Motor neuron (in vitro differentiated cells): Measurements from ENCODE around the gene DGAT2L6. TPM values are rescaled to one million over a fixed set of nuclear protein-coding genes. Genes with fewer than 3 reads are reported as not detected.
"Not testable (repeated sequence)": the region's sequence is repeated elsewhere in the genome, so short reads cannot be mapped to it uniquely, and the experiment has no call there.

Experiments used
- ATAC-seq, 8 experiments: fragments of 200-7000 bp; cut with Tn5 transposase; replicated peaks in 6 of 8; 2 replicates each; pipeline ENCODE4 v1.8.0; 2021; ENCODE audit warnings: mild to moderate bottlenecking in 8 of 8, moderate library complexity in 8 of 8
- H3K27ac ChIP-seq, 2 donors: fragments of 250-450 bp; sonication (Bioruptor Pico); 2 replicates each; pipeline ENCODE4 v1.9.0; 2021; ENCODE audit warnings: antibody characterized with exemption in 2 of 2, mild to moderate bottlenecking in 2 of 2, moderate library complexity in 1 of 2
- H3K4me1 ChIP-seq, 2 donors: fragments of 250-450 bp; sonication (Bioruptor Pico); replicated peaks in 1 of 2; 2 replicates each; pipeline ENCODE4 v1.6.1; 2021; ENCODE audit warnings: antibody characterized with exemption in 2 of 2, mild to moderate bottlenecking in 2 of 2, moderate library complexity in 1 of 2
- H3K4me3 ChIP-seq, 5 donors: fragments of 250-450 bp; sonication (Bioruptor Pico); 2 replicates each; pipeline ENCODE4 v1.9.0; 2021; ENCODE audit warnings: antibody characterized with exemption in 5 of 5, mild to moderate bottlenecking in 5 of 5, moderate library complexity in 4 of 5
- WGBS, 10 experiments: fragments of 450-650 bp; shearing (Covaris generic); methylation state at CpG; one replicate each; pipeline ENCODE4 v1.0.0; 2022; 5-methylcytosine and 5-hydroxymethylcytosine counted together
- in situ Hi-C, 9 experiments: fragments of 400-800 bp; cut with MboI; loops; one replicate each; pipeline ENCODE4 v1.15.0; 2021; ENCODE audit warnings: low sequenced_read_pairs in 9 of 9, low pct_unique_long_range_greater_than_20kb in 2 of 9; ENCODE audit not compliant: unreplicated experiment in 9 of 9
- total RNA-seq, 8 experiments: library from RNA; unstranded; fragments of 300-600 nt; gene quantifications; 2 replicates each; pipeline versions ENCODE4 v1.2.3 to v1.2.4, GENCODE V29; 2022

DGAT2L6 gene
- total RNA-seq, 8 experiments from 2014 or later: 0.24 TPM; not detected in 7

DNA sequence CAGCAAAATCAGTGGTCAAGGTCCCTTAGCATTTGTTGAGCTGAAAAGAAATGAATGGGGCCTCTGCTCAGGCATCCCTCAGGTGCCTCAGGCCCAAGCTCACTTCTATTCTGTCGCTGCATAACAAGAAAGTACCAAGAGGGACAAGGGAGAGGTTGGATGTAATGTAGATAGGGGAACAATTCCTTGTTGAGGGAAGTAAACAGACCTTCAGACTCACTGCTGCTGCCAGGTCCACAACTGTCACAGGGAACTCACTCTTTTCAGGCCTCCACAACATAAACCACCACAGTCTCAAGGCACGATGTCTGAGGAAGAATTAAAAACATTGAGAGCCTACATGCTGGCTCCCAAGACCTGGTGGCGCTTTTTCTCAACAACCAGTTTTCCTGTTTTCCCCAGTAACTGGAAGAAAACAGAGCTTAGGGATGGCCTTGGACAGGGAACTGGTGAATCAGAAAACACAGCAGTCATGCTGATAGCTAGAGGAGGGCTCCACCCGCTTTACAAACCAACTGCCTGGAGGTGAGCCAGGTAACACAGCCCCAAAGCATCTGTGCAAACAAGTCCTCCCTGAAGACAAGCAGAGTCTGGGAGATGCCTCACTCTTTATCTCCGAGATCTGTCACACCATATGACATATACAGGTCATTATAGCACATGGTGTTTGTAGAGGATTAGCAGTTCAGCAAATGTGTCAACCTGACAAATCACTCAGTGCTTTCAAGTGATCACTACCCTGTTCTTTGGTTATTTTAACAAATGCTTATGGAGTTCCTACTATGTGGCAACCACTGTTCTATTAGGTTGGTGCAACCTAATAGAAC is 42.9 kb downstream of the DGAT2L6 start:
- Histone ChIP-seq H3K4me1 (no peaks in the 10 kb centered on the region), H3K27ac (no peak overlapping the region), H3K4me3 (no peak overlapping the region)
- 30 to 90% (median 65%) methylated on average over 1 to 3 of the region's 5 CpGs; no CpG with 5 or more reads in 7 of the 10 experiments for whole genome bisulfite sequencing, 10 experiments
- in situ Hi-C loops: no loop called here
- peak in 4 of 8 experiments; percentile 91 to 98 (median 98) for ATAC-seq

DNA sequence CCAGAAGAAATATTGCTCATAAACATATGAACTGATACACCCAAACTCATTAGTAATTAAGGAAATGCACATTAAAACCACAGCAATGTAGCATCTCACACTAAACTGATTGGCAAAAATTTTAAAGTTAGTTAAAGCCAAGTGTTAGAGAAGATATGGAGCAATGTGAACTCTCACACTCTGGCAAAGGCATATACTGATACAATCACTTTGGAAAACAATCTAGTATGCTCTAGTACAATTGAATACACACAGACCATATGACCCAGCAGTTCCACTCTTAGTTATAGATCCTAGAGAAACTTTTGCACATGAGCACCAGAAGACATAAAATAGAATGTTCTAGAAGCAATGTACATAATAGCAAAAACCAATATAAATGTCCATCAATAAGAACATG is 48.8 kb downstream of the DGAT2L6 start:
- Histone ChIP-seq H3K4me3 (no peak overlapping the region), H3K4me1 (no peaks in the 10 kb centered on the region), H3K27ac (no peak overlapping the region)
- in situ Hi-C loops: no loop called here
- ATAC-seq: peak in 1 of 8 experiments; percentile 17

DNA sequence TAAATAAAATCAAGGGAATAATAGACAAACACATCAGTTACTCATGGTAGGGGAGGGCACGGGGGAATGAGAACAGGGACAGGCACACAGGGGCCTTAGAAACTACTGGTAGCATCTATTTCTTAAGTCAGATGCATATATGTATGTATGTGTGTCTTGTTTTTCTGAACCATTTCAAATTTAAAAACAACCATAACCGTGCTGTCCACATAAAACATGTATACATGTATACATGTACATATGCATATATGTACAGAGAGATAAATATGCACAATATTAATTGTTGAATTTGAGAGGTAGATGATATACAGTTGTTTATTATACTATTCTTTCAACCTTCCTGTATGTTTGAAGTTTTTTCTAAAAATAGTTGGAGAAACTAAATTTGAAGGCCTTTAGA is 49.4 kb downstream of the DGAT2L6 start:
- Histone ChIP-seq H3K4me1 (no peaks in the 10 kb centered on the region), H3K4me3 (no peak overlapping the region), H3K27ac (no peak overlapping the region)
- in situ Hi-C loops: no loop called here
- peak in 2 of 8 experiments; percentile 23 to 94 for ATAC-seq
- 57% methylated on average over 1 of the region's 2 CpGs; no CpG with 5 or more reads in 9 of the 10 experiments for WGBS, 10 experiments

DNA sequence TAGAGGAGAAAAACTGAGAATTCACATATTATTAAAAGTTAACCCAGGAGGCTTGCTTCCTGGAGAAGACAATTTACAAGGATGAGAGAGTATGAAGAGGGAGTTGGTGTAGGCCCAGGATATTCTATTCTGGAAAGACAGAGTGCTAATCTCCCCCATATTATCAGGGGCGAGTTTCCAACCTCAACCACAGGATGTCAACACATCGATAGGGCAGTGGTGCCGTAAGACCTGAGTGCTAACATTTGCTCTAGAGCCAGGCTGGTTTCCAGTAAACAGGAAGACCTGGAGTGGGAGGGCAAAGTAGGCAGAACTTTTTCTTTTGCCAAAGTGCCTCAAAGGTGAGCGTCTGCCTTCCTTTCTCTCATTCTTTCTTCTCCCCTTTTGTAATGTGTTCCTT is 54.4 kb downstream of the DGAT2L6 start:
- ATAC-seq: no peak
- in situ Hi-C loops: no loop called here
- H3K27ac ChIP-seq: no peak overlapping the region
- 48 to 71% methylated on average over 1 to 4 of the region's 4 CpGs; no CpG with 5 or more reads in 8 of the 10 experiments for WGBS, 10 experiments
- no peak overlapping the region for H3K4me3 ChIP-seq
- H3K4me1 ChIP-seq: no peaks in the 10 kb centered on the region

- ATAC-seq: no peak
- WGBS, 10 experiments: no CpG with 5 or more reads among the region's 3 CpGs
- Histone ChIP-seq H3K4me1 (no peaks in the 10 kb centered on the region), H3K27ac (no peak within 1 kb of the TSS), H3K4me3 (no peak within 1 kb of the TSS)
- in situ Hi-C loops: no loop called here
These were observed 57.1 kb downstream of the DGAT2L6 start, which contains the start of gene AWAT1 for GRCh38 chrX:70234355-70234754. TSS of gene AWAT1 (plus strand) at chrX:70234655. CDS start at chrX:70234696, 41 bp downstream.

DNA sequence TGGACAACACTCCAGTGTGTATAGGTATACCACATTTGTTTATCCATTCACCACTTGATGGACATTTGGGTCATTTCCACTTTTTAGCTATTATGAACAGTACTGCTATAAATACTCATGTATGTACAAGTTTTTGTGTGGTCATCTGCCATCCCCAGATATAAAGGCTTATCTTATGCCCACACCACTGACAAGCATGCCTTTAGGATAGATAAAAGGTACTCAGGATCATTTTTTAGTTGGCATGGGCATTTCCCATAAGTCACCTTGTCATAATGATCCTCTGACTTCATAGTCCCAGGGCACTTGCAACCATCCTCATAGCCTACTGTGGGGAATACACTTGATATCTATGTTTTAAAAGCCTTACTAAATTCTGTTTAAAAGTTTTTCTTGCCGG is 63.5 kb downstream of the DGAT2L6 start:
- ATAC-seq: no peak
- Histone ChIP-seq H3K4me1 (no peaks in the 10 kb centered on the region), H3K27ac (no peak overlapping the region), H3K4me3 (no peak overlapping the region)
- in situ Hi-C loops: no loop called here
- no CpG with 5 or more reads among the region's 1 CpG for WGBS, 10 experiments

DNA sequence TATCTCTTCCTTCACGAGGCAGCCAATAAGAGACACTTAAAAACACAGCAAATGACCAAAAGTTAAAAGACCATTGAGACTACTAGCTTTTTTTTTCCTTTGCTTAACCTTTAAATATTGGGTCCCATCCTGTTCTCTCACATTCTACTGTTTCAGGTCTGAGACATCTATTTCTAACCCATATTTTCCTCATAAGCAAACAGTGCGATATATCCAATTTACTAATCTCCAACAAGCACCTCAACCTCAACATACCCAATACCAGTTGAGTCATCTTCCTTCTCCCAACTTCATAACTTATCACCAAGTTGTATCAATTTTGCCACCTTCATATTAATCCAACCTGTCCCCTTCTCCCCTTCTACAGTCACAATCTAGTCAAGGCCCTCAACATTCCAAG is 64.2 kb downstream of the DGAT2L6 start:
- 34 to 100% (median 71%) methylated on average over 1 to 2 of the region's 2 CpGs; no CpG with 5 or more reads in 4 of the 10 experiments for WGBS, 10 experiments
- ATAC-seq: no peak
- Histone ChIP-seq H3K4me3 (no peak overlapping the region), H3K27ac (no peak overlapping the region), H3K4me1 (no peaks in the 10 kb centered on the region)
- in situ Hi-C loops: no loop called here

DNA sequence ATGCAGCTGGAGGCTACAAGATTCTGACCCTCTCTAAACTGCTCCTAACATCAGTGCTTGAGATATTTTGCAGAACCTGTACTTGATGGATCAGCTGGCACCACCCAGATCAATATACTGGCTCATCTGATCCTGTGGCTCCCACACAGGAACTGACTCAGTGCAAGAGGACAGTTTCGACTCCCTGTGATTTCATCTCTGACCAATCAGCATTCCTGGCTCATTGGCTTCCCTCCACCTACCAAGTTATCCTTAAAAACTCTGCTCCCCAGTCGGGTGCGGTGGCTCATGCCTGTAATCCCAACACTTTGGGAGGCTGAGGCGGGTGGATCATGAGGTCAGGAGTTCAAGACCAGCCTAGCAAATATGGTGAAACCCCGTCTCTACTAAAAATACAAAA is 66.3 kb downstream of the DGAT2L6 start:
- H3K4me3 ChIP-seq, H3K4me1 ChIP-seq, in situ Hi-C loops, H3K27ac ChIP-seq: not testable (repeated sequence)
- 38 to 80% (median 70%) methylated on average over 1 to 4 of the region's 5 CpGs; no CpG with 5 or more reads in 7 of the 10 experiments for WGBS, 10 experiments
- peak in 1 of 8 experiments; percentile 18 for ATAC-seq

DNA sequence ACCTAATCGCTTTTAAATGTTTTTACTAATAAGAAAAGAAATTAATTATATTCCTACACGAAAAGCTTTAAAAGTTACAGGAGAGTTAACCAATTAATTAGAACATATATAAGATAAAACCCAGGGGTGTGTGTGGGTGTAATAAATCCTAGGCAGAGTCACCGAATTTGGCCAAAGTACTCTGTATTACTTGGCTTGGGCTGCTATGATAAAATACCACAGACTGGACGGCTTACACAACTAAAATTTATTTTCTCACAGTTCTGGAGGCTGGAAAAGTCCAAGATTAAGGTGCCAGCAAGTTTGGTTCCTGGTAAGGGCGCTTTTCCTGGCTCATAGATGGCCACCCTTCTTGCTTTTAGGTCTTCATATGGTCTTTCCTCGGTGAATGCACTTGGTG is 67.6 kb downstream of the DGAT2L6 start:
- in situ Hi-C loops: no loop called here
- Histone ChIP-seq H3K4me1 (no peaks in the 10 kb centered on the region), H3K27ac (no peak overlapping the region), H3K4me3 (no peak overlapping the region)
- 50 to 94% (median 84%) methylated on average over 1 to 5 of the region's 6 CpGs; no CpG with 5 or more reads in 1 of the 10 experiments for WGBS, 10 experiments
- ATAC-seq: no peak

DNA sequence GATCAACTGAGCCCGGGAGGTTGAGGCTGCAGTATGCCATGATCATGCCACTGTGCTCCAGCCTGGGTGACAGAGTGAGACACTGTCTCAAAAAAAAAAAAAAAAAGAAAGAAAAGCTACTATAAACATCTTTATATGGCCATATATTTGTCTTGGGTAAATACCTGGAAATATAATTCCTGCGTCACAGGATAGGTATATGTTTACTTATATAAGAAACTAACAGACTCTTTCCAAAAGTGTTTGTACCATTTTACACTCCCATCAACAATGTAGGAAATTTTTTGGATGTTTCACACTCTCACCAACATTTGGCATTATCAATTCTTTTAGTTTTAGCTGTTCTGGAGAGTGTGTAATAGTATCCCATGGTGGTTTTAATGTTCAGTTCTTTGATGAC is 70.0 kb downstream of the DGAT2L6 start:
- Histone ChIP-seq H3K4me1 (no peaks in the 10 kb centered on the region), H3K27ac (no peak overlapping the region), H3K4me3 (no peak overlapping the region)
- in situ Hi-C loops: no loop called here
- ATAC-seq: no peak
- 83 to 100% (median 96%) methylated on average over 1 to 2 of the region's 2 CpGs; no CpG with 5 or more reads in 6 of the 10 experiments for WGBS, 10 experiments

DNA sequence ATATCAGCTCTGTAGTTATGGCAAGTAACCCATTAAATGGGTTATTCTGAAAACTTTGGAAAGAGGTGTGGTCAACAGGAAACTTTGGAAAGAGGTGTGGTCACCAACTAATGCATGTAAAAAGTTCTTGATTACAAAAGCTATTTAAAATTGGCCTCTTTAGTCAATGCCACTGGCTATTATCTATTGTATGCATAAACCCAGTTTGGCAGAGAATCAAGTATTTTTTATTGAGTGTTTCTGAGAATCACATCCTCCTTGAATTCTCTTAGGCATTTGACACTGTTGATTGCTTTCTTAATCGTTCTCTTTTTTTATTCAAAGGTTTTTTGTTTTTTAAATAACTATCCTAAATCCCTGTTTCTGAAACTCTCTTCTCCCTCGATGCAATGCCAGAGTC is 75.2 kb downstream of the DGAT2L6 start:
- ATAC-seq: no peak

GRCh38 chrX:70253377-70254062 is 76.2 kb downstream of the DGAT2L6 start:
- no peak overlapping the region for H3K27ac ChIP-seq
- ATAC-seq: peak in 1 of 8 experiments; percentile 16
- H3K4me1 ChIP-seq: no peaks in the 10 kb centered on the region
- no peak overlapping the region for H3K4me3 ChIP-seq
- 0 to 100% (median 28%) methylated on average over 1 to 3 of the region's 3 CpGs; no CpG with 5 or more reads in 5 of the 10 experiments for WGBS, 10 experiments
- in situ Hi-C loops: no loop called here

More for the DNA sequence above, 75.2 kb downstream of the DGAT2L6 start:
- in situ Hi-C loops: no loop called here
- 10 to 100% (median 80%) methylated on average over 1 to 2 of the region's 2 CpGs; no CpG with 5 or more reads in 3 of the 10 experiments for WGBS, 10 experiments
- Histone ChIP-seq H3K4me1 (no peaks in the 10 kb centered on the region), H3K27ac (no peak overlapping the region), H3K4me3 (no peak overlapping the region)

DNA sequence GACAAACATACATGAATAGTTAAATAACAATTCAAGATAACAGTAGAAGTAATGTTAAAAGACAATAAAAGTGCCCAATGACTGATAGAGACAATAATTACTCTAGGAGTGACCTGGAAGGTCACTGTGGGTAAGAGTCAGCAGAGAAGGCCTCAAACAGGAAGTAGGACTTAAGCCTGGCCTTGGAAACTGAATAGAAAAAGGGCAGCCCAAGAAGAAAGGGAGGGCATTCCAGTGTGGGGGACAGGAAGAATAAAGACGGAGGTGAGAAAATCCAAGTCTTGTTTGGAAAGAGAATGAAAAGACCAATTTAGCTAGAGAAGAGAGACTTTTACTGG is 76.7 kb downstream of the DGAT2L6 start:
- WGBS, 10 experiments: 30 to 100% (median 43%) methylated on average over 1 of the region's 1 CpG; no CpG with 5 or more reads in 5 of the 10 experiments
- no peak for ATAC-seq
- no peak overlapping the region for H3K4me3 ChIP-seq
- in situ Hi-C loops: no loop called here
- H3K27ac ChIP-seq: no peak overlapping the region
- H3K4me1 ChIP-seq: no peaks in the 10 kb centered on the region
